IPS-20b (cell line): ENCODE results near the gene KCTD19.

Source experiments
- H3K27ac ChIP-seq: one replicate; pipeline ENCODE4 v1.5.1; 2013; ENCODE audit warnings: low read length
- H3K27me3 ChIP-seq: 2 replicates; pipeline ENCODE4 v1.6.1; 2013; ENCODE audit warnings: mild to moderate bottlenecking, low read length, inconsistent platforms; ENCODE audit not compliant: insufficient read depth
- H3K36me3 ChIP-seq: 2 replicates; pipeline ENCODE4 v1.6.1; 2013; ENCODE audit warnings: low read depth, mild to moderate bottlenecking, inconsistent platforms, low read length, moderate library complexity; ENCODE audit not compliant: insufficient read depth
- H3K4me1 ChIP-seq: 2 replicates; pipeline ENCODE4 v1.6.1; 2013; ENCODE audit warnings: mild to moderate bottlenecking, control low read depth, inconsistent platforms, low read length, moderate library complexity; ENCODE audit not compliant: insufficient read depth
- H3K4me3 ChIP-seq: 2 replicates; pipeline ENCODE4 v1.5.1; 2013; ENCODE audit warnings: mild to moderate bottlenecking, low read length, inconsistent platforms
- H3K9ac ChIP-seq: 2 replicates; pipeline ENCODE4 v1.6.1; 2013; ENCODE audit warnings: low read depth, mild to moderate bottlenecking, inconsistent platforms, low read length, moderate library complexity
- H3K9me3 ChIP-seq: 2 replicates; pipeline ENCODE4 v1.6.1; 2013; ENCODE audit warnings: mild to moderate bottlenecking, low read depth, low read length, inconsistent platforms; ENCODE audit not compliant: insufficient read depth

The KCTD19 gene

DNA sequence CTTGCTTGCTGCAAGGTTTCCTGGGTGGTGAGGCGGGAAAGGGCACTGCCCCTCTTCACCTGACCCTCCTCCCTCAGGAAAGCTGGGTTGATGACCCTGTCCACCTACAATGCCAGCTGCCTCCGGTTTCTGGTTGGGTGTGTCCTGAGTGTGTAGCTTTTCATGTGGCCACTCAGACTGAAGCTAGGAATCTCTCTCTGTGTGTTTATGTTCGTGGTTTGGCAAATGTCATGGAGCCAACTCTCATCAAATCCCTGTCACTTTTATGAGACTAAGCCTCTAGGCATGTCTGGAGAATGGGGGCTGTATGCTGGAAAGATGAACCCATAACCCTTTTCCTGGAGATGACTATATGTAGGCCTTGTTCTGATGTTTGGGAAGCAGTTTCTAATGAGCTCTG is 30.1 kb downstream of the KCTD19 start:
- no peak overlapping the region for H3K4me3 ChIP-seq
- no peaks in the 10 kb centered on the region for H3K4me1 ChIP-seq
- no peak overlapping the region for H3K27ac ChIP-seq

DNA sequence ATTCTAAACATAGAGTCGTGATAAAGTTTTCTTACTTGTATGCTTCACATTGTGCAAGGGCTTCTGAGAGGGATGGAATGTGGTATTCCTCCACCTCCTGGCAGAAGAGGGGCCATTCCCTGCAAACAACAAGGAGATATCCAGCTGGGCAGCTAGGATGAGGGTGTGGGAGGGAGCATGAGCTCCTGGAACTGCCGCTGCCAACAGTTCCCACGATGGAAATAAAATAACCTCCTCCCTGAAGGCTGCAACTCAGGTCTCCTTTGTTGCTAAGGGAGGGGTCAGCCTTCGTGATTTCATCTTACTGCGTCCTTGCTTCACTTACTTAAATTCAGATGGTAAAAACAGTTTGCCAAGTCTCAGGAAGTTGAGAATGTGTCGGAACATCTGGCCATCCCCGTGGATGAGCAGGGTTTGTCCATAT is 31.6 kb downstream of the KCTD19 start:
- no peak overlapping the region for H3K27ac ChIP-seq
- H3K36me3 ChIP-seq, result no peaks in the 10 kb centered on the region
- no peaks in the 10 kb centered on the region for H3K4me1 ChIP-seq
- H3K9ac ChIP-seq, result no peak overlapping the region
- H3K4me3 ChIP-seq, result no peak overlapping the region
- H3K9me3 ChIP-seq, result no peaks in the 10 kb centered on the region
- peaks cover 33% of the 10 kb centered on the region; the same call in 1 of the 2 replicates for H3K27me3 ChIP-seq

More for the DNA sequence above, 30.1 kb downstream of the KCTD19 start:
- Histone ChIP-seq H3K36me3 (no peaks in the 10 kb centered on the region), H3K27me3 (peaks cover 33% of the 10 kb centered on the region; the same call in 1 of the 2 replicates), H3K9ac (no peak overlapping the region), H3K9me3 (no peaks in the 10 kb centered on the region)

DNA sequence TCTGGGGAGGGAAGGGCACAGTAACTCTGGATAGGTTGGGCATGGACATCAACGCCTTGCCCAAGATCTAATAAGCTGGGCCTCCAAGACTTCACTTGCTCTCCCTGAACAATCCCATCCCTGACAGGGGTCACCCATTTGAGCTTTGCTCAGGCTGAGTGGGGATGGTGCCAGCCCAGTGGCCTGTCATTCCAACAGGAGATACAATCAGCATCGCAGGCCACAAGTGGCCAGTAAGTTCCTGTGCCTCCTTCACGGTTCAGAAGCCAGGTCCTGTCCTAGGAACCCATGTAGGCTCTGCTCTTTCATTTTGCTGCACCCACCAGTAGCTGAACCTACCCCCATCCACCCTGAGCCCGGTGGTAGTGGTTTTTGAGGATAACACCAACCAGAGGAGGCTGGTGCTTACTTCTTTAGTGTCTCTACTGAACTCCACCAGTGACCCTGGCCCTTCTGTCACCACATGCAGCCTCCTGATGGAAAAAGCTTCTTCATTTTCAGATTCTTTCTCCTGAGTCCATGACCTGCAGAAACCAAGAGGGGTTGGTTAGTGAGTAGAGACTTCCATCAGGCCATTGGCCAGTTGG is 32.3 kb downstream of the KCTD19 start:
- Histone ChIP-seq H3K27ac (no peak overlapping the region), H3K27me3 (peaks cover 33% of the 10 kb centered on the region; the same call in 1 of the 2 replicates), H3K9me3 (no peaks in the 10 kb centered on the region), H3K4me1 (no peaks in the 10 kb centered on the region), H3K36me3 (no peaks in the 10 kb centered on the region), H3K4me3 (no peak overlapping the region), H3K9ac (no peak overlapping the region)

DNA sequence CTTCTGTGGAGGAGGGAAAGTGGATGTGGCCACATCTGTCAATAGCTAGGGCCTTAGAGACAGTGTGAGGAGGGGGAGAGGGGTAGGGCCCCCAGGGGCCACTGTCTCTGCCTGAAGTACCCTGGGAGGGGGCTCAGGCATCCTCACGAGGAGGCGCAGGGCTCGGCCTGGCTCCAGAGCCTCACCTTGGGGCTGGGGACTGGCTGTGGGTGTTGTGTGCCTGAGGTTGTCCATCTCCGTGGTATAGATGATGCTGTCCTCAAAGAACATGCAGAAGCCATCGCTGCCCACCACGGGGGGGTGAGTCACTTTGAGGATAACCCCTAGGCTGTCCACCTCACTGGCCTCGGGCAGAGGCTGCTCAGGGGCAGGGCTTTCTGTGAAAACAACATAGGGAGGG is 35.1 kb downstream of the KCTD19 start:
- H3K9me3 ChIP-seq, result no peaks in the 10 kb centered on the region
- no peak overlapping the region for H3K27ac ChIP-seq
- no peak overlapping the region for H3K9ac ChIP-seq

DNA sequence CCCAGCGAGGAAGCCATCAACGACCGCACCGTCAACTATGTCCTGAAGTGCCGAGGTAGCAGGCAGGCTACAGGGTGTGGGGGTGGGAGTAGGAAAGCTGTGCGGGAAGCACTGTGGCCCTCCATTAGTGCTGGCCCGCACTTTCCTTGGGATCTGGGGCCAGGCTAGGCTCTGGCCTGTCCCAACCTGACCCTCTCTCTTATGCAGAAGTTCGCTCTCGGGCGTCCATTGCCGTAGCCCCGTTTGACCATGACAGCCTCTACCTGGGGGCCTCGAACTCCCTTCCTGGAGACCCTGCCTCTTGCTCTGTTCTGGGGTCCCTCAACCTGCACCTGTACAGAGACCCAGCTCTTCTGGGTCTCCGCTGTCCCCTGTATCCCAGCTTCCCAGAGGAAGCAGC is 38.6 kb downstream of the KCTD19 start:
- Histone ChIP-seq H3K36me3 (no peaks in the 10 kb centered on the region), H3K4me1 (no peaks in the 10 kb centered on the region), H3K27me3 (peaks cover 6% of the 10 kb centered on the region; the same call in 1 of the 2 replicates), H3K27ac (no peak overlapping the region), H3K9me3 (no peaks in the 10 kb centered on the region), H3K4me3 (no peak overlapping the region), H3K9ac (no peak overlapping the region)

More for the DNA sequence above, 35.1 kb downstream of the KCTD19 start:
- Histone ChIP-seq H3K27me3 (peaks cover 23% of the 10 kb centered on the region; the same call in 1 of the 2 replicates), H3K4me3 (no peak overlapping the region), H3K36me3 (no peaks in the 10 kb centered on the region), H3K4me1 (no peaks in the 10 kb centered on the region)

DNA sequence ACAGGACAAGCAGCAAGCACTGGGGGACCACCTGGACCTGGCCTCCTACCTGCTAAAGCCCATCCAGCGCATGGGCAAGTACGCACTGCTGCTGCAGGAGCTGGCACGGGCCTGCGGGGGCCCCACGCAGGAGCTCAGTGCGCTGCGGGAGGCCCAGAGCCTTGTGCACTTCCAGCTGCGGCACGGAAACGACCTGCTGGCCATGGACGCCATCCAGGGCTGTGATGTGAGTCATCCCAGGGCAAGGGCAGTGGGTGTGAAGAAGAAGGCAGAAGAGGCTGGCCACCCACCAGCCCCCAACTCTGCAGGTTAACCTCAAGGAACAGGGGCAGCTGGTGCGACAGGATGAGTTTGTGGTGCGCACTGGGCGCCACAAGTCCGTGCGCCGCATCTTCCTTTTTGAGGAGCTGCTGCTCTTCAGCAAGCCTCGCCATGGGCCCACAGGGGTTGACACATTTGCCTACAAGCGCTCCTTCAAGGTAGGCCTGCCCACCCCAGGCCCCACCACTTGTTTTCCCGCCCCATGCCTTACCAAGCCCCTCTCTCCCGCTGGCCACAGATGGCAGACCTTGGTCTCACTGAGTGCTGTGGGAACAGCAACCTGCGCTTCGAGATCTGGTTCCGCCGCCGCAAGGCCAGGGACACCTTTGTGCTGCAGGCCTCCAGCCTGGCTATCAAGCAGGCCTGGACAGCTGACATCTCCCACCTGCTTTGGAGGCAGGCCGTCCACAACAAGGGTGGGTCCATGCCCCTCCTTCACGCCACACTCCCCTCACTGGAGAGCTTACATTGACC is 39.9 kb downstream of the KCTD19 start:
- H3K4me1 ChIP-seq, result no peaks in the 10 kb centered on the region
- H3K27me3 ChIP-seq, result no peaks in the 10 kb centered on the region
- H3K4me3 ChIP-seq, result no peak overlapping the region
- H3K9ac ChIP-seq, result no peak overlapping the region
- H3K27ac ChIP-seq, result no peak overlapping the region
- no peaks in the 10 kb centered on the region for H3K9me3 ChIP-seq
- H3K36me3 ChIP-seq, result no peaks in the 10 kb centered on the region

DNA sequence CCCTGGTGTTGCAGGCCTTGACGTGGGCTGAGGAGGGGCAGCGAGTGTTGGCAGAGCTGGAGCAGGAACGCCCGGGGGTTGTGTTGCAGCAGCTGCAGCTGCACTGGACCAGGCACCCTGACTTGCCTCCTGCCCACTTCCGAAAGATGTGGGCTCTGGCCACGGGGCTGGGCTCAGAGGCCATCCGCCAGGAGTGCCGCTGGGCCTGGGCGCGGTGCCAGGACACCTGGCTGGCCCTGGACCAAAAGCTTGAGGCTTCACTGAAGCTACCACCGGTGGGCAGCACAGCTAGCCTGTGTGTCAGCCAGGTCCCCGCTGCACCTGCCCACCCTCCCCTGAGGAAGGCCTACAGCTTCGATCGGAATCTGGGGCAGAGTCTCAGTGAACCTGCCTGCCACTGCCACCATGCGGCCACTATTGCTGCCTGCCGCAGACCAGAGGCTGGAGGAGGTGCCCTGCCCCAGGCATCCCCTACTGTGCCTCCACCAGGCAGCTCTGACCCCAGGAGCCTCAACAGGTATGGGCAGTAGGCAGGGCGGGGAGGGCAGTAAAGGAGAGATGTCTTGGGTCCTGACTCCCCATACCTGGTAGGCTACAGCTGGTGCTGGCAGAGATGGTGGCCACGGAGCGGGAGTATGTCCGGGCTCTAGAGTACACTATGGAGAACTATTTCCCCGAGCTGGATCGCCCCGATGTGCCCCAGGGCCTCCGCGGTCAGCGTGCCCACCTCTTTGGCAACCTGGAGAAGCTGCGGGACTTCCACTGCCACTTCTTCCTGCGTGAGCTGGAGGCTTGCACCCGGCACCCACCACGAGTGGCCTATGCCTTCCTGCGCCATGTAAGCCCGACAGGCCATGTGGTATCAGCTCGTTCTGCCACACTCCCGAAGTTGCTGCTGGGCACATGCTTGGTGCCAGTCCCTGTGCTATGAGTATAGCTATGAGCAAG is 41.6 kb downstream of the KCTD19 start:
- Histone ChIP-seq H3K9me3 (no peaks in the 10 kb centered on the region), H3K4me1 (no peaks in the 10 kb centered on the region), H3K36me3 (no peaks in the 10 kb centered on the region), H3K4me3 (no peak overlapping the region), H3K9ac (no peak overlapping the region), H3K27me3 (peaks cover 10% of the 10 kb centered on the region), H3K27ac (no peak overlapping the region)

DNA sequence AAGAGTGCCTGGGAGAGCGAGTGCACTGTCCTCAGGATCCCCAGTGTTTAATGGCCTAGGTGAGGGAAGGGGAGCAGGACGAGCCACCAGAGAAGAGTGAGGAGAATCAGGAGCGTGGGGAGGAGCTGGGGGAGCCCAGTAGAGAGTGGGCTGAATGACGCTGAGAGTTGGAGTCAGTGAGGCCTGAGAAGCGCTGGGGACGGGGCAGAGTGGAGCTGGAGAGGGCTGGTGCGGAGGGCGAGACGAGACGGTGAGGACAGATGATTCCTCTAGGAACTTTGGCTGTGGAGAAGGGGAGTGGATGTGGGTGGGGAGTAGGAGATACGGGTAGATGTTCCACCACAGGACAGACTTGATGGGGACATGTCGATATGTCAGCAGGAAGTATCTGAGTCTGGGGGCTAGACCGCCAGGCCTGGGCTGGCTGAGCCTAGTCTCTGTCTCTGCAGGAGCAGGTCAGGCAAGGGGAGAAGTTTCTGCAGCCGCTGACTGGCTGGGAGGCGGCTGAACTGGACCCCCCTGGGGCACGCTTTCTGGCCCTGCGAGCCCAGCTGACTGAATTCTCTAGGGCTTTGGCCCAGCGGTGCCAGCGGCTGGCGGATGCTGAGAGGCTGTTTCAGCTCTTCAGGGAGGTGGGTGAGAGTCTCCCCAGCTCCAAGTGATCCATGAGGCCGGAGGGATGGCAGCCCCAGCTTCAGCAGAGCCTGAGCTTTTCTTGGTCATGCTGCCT is 42.5 kb downstream of the KCTD19 start:
- Histone ChIP-seq H3K4me3 (no peak overlapping the region), H3K36me3 (no peaks in the 10 kb centered on the region), H3K27ac (no peak overlapping the region), H3K4me1 (no peaks in the 10 kb centered on the region), H3K9ac (no peak overlapping the region), H3K9me3 (no peaks in the 10 kb centered on the region), H3K27me3 (peaks cover 17% of the 10 kb centered on the region)

DNA sequence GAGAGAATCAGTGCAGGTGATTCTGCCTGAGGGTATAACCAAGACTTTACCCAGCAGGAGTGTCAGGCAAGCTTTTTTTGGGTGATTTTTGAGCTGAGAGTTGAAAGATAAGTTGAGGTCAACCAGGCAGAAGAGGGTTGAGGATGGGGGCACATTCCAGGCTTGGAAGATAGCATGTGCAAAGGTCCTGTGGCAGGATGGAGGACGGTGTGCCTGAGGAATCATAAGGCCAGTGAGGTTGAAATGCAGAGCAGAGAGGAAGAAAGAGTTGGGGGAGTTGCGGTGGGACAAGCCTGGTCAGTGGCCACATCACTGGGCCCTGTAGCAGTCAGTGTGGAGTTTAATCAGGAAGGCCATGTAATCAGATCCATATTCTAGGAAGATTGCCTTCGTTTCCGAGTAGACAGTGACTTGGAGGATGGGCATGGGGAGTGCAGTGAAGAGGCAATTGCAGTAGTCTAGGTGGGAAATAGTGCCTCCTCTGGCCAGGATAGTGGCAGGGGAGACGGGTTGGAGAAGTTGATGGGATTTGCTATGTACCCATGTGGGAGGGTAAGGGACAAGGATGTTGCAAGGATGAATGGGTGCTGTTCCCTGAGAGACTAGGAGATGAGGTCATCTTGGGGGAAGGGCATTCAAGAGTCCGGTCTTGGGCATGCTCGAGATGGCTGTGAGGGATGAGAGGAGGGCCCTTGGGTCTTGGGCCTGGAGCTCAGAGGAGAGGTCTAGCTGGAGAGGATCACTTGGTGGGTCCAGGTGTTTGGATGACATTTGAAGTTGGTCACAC is 43.3 kb downstream of the KCTD19 start:
- Histone ChIP-seq H3K27ac (no peak overlapping the region), H3K27me3 (peaks cover 24% of the 10 kb centered on the region), H3K9ac (no peak overlapping the region), H3K4me3 (no peak overlapping the region), H3K36me3 (no peaks in the 10 kb centered on the region), H3K4me1 (no peaks in the 10 kb centered on the region), H3K9me3 (no peaks in the 10 kb centered on the region)

DNA sequence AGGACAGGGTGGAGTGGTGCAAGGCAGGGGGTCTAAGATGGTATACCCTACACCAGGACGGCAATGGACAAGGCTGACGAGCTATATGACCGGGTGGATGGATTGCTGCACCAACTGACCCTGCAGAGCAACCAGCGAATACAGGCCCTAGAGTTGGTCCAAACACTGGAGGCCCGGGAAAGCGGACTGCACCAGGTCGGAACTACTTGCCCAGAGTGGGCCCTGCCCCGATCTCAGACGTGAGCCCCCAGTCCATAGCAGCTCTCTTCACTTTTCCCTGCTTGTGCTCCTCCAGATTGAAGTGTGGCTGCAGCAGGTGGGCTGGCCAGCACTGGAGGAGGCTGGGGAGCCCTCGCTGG is 44.1 kb downstream of the KCTD19 start:
- Histone ChIP-seq H3K4me3 (no peak overlapping the region), H3K9me3 (no peaks in the 10 kb centered on the region), H3K36me3 (no peaks in the 10 kb centered on the region), H3K27ac (no peak overlapping the region), H3K27me3 (peaks cover 25% of the 10 kb centered on the region), H3K9ac (no peak overlapping the region), H3K4me1 (no peaks in the 10 kb centered on the region)
